Activated T-cell treated with anti-CD3 and anti-CD28 coated beads for 4 hours (primary cell): ENCODE results near the gene PTPN23.
"Not testable (repeated sequence)": the region's sequence is repeated elsewhere in the genome, so short reads cannot be mapped to it uniquely, and the experiment has no call there.

Experiments
- DNase-seq: peaks from one replicate; pipeline ENCODE4 v3.0.0-alpha.2; 2020

Gene PTPN23, protein sequence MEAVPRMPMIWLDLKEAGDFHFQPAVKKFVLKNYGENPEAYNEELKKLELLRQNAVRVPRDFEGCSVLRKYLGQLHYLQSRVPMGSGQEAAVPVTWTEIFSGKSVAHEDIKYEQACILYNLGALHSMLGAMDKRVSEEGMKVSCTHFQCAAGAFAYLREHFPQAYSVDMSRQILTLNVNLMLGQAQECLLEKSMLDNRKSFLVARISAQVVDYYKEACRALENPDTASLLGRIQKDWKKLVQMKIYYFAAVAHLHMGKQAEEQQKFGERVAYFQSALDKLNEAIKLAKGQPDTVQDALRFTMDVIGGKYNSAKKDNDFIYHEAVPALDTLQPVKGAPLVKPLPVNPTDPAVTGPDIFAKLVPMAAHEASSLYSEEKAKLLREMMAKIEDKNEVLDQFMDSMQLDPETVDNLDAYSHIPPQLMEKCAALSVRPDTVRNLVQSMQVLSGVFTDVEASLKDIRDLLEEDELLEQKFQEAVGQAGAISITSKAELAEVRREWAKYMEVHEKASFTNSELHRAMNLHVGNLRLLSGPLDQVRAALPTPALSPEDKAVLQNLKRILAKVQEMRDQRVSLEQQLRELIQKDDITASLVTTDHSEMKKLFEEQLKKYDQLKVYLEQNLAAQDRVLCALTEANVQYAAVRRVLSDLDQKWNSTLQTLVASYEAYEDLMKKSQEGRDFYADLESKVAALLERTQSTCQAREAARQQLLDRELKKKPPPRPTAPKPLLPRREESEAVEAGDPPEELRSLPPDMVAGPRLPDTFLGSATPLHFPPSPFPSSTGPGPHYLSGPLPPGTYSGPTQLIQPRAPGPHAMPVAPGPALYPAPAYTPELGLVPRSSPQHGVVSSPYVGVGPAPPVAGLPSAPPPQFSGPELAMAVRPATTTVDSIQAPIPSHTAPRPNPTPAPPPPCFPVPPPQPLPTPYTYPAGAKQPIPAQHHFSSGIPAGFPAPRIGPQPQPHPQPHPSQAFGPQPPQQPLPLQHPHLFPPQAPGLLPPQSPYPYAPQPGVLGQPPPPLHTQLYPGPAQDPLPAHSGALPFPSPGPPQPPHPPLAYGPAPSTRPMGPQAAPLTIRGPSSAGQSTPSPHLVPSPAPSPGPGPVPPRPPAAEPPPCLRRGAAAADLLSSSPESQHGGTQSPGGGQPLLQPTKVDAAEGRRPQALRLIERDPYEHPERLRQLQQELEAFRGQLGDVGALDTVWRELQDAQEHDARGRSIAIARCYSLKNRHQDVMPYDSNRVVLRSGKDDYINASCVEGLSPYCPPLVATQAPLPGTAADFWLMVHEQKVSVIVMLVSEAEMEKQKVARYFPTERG (N-terminal part only)

GRCh38 chr3:47380601-47381316, at the start of gene PTPN23:
Gene PTPN23 (plus strand): TSS chr3:47381021. CDS start chr3:47381097, 76 bp downstream.
- peak; percentile 98 for DNase-seq

DNA sequence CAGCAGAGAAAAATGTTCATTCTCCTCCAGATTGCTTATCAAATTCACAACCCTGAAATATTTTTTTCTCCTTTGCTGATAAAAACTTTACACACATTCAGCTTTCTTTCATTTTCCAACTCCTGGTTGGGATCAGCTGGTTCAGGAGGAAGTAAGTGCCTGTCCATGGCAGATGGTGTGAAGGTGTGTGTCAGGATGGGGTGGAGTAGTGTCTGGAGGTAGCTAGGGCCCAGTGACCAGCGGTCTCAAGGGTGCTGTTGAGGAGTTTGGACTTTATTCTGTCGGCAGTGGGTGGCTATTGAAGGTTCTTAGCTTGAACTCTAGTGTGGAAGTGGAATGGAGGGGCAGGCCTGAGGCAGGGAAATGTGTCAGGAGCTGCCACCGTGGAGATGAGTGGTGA, 46.9 kb upstream of the PTPN23 start:
- no peak for DNase-seq

- DNase-seq, result no peak
Measured at GRCh38 chr3:47337656-47338055, 43.2 kb upstream of the PTPN23 start.

GRCh38 chr3:47339951-47340350, 40.9 kb upstream of the PTPN23 start:
- no peak for DNase-seq

GRCh38 chr3:47340866-47341265, 40.0 kb upstream of the PTPN23 start:
- no peak for DNase-seq

DNA sequence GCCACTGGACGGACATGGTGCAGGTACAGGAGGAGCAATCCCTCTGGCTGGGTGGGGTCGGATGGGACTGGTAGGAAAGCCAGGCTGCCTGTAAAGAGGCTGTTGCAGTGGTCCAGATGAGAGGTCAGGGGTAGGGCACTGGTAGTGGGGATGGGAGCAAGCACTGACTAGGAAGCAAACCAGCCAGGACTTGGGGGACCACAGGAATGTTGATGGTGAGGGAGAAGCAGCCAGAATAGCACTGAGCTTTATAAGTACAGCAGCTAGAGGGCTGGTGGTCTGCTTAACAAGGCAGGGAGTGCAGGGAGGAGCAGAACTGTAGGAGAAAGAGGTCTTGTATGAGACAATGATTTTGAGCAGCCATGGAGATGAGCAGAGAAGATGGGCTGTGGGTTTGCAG, 38.7 kb upstream of the PTPN23 start:
- DNase-seq, result no peak

DNA sequence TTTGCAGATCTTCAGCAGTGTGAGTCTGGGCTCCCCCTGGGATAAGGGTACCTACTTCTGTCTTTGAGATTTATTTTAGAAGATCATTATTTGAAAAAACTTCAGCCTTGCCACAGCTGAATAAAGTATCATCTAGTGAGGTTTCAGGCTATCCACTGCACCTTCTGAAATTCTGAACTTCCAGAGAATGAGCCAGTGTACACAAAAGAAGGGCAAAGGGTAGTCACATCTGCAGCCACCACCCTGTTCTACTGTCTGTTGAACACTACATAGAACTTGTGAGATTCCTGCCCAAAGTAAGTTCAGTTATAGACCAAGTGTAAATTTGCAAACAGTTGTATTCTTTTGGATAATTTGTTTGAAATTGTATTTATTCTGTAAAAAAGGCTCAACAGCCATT, 38.0 kb upstream of the PTPN23 start:
- no peak for DNase-seq

DNA sequence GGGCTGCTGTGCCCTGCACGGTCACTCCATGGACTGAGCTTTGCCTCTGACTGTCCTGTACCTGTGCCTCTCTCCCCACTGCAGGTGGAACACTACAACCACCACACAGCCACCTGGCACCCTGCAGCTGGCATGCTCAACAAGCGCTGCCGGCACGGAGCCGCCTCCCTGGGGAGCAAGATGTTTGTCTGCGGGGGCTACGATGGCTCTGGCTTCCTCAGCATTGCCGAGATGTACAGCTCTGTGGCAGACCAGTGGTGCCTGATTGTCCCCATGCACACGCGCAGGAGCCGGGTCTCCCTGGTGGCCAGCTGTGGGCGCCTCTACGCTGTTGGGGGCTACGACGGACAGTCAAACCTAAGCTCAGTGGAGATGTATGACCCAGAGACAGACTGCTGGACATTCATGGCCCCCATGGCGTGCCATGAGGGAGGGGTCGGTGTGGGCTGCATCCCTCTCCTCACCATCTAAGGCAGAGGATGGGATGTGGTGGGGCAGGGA, 37.3 kb upstream of the PTPN23 start:
- no peak for DNase-seq

- no peak for DNase-seq
Measured at GRCh38 chr3:47344971-47345370, 35.9 kb upstream of the PTPN23 start.

DNA sequence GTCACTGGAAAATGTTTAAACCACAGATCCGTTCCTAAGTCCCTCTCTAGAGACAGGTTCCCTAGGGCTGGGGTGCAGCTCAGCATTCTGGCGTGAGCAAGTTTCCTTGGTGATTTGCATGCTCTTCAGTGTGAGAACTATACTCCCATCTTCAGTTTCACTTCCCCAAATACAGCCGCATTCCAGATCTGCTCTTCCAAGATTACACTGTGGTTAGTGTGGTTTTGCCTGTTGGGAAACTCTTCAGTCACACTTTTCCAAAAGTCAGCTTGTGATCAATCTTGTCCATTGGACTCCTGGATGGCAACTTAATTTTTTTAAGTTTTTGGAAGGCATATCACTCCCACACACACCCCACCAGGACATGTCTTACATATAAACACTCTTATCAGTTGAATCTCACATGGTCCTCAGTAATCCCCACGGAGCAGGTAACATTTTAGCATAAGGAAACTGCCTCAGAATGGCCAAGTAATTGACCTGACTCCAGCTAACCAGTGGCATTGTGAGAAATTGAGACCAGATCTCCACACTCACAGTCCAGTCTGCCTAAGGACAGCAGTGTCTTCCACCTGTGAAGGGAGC, 33.5 kb upstream of the PTPN23 start:
- no peak for DNase-seq

DNA sequence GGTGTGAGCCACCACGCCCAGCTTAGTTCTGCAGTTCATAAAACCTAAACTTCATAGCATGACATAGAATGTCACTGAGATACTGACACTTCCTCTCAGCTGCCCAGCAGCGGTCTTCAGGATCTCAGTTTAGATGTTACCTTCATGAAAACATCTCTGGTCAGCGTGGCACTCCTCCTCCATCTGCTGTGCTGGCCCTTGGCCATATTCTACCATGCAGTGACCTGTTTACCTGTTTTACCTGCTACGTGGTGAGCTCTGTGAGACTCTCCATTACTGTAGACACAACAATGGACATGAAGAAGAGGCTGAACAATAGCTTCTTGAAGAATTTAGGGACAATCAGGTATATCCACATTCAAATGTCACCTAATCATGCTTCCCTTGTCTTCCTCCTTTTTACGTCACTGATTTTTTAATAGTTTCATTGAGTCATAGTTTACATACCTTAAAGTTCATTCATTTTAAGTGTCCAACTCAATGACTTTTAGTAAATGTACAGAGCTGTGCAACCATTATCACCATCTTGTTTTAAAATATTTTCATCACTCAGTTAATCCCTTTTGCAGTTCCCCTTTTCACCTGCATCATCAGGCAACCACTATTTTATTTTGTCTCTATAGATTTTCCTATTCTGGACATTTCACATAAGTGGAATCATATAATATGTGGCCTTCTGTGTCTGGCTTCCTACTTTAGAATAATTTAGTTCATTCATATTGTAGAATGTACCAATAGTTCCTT, 32.2 kb upstream of the PTPN23 start:
- no peak for DNase-seq

DNA sequence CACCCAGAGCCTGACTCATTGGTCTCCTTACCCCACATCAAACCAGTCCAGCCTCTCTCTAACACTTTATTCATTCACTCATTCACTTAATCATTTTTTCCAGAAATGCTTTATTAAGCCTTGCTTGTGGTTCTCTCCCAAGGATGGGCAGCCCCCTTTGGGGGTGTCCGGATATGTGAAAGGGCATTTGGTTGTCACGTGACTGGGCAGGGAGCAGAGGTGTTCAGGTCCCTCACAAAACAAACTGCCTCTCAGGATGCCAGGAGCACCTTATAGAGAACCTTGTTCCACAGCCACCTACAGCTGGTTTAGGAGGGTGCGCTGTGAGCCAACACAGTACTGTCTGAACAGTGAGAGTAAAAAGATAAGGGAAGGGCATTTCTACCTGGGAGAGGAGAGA, 25.8 kb upstream of the PTPN23 start:
- no peak for DNase-seq

- no peak for DNase-seq
Measured at GRCh38 chr3:47356201-47356600, 24.6 kb upstream of the PTPN23 start.

GRCh38 chr3:47359323-47359722, 21.5 kb upstream of the PTPN23 start:
- DNase-seq, result no peak

DNA sequence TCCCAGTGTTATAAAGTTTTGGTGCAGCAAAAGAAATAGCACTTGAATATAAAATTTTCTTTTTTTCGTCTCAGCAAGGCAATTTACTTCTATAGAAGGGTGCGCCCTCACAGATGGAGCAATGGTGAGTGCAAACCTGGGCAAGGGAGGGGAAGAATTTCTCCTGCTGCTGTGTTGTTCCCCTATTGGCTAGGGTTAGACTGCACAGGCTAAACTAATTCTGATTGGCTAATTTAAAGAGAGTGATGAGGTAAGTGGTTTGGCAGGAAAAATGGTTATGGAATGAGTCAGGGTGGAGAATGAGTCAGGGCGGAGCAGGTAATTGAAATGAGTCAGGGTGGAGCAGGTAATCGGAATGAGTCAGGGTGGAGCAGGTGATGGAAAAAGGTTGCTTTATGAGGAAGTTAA, 20.7 kb upstream of the PTPN23 start:
- DNase-seq, result not testable (repeated sequence)

DNA sequence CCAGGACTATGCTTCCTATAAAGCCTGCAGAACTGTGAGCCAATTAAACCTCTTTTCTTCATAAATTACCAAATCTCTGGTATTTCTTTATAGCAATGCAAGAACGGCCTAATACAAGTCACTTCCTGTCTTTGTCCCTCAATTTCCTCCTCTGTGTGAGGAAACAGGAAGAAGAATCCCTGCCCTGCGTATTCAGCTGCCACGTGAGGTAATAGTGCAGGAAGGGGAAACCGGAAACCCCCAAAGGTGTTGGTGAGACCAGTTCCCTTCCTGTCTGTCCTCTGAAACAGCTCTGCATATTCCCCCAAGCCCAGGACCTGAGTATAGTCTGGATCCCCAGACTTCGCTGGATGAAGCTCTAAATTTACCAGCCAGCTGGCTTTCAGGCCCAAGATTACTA, 18.1 kb upstream of the PTPN23 start:
- no peak for DNase-seq

DNA sequence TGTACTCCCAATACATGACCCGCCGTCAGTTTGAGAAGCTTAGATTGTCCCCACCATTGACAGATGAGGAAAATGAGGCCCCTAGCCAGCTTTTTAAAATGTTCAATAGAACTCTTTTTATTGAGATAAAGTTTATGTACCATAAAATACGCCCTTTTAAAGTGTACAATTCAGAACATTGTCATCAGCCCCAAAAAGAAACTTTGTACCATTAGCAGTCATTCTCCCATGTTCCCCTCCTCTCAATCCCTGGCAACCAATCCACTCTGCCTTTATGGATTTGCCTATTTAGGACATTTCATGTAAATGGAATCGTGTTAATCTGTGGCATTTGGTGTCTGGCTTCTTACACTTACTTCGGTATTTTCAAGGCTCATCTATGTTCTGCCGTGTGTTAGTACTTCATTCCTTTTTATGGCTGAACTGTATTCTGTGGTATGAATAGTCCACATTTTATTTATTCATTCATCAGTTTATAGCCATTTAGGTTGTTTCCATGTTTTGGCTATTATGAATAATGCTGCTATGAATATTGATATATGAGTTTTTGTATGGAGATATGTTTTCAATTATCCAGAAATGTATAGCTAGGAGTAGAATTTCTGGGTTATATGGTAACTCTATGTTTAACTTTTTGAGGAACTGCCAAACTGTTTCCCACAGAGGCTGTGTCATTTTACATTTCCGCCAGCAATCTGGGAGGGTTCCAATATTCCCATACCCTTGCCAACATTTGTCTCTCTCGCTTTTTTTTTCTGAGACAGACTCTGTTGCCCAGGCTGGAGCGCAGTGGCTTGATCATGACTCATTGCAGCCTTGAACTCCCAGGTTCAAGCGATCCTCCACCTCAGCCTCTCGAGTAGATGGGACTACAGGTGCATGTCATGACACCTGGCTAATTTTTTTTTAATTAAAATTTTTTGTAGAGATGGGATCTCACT, 15.3 kb upstream of the PTPN23 start:
- no peak for DNase-seq

DNA sequence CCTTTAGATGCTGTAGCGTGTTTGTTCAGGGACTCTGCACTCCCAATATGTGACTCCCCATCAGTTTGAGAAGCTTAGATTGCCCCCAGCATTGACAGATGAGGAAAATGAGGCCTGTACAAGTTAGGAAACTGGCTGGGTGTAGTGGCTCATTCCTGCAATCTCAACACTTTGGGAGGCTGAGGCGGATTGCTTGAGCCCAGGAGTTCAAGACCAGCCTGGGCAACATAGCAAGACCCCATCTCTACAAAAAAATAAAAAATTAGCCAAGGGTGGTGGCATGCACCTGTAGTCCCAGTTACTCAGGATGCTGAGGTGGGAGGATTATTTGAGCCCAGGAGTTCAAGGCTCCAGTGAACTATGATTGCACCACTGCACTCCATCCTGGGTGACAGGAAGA, 14.0 kb upstream of the PTPN23 start:
- DNase-seq, result no peak

DNA sequence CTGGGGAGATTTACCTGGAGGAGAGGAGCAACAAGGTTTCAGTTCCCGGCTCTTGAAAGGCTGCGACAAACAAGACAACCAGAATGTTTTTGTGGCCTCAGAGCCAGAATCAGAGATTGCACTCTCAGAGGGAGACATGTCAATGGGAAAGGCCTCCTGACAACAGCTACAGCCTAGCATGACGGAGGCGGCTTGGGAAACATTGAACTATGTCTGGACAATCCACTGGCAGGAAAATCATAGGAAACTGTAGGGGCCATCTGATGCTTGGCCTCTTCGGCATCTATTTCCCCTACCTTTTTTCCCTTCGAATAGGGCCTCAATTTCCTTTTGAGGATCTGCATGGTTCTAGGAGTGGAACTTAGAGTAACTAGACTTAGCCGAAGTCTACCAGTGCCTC, 13.2 kb upstream of the PTPN23 start:
- DNase-seq, result no peak

DNA sequence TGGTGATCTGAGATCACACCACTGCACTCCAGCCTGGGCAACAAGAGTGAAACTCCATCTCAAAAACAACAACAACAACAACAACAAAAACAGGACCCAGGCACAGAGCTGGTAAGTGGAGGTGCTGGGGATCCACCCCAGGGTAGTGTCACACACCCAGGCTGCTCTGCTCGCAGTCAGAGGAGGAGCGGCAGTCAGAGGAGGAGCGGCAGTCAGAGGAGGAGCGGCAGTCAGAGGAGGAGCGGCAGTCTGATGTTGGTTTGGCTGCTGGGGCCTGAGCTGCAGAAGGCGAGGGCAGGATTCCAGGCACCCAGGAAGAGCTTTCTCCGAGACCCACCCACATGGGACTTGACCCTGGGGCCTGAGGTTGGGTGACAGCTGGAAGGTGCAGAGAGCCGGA, 10.8 kb upstream of the PTPN23 start:
- not testable (repeated sequence) for DNase-seq
